ENCODE measurements around the gene HIF3A. TPM values are rescaled to one million over a fixed set of nuclear protein-coding genes. Genes with fewer than 3 reads are reported as not detected.

The HIF3A gene
- total and polyA plus RNA-seq, 2 of the 8 experiments (the other 6 are each of a cell fraction or from before 2014, with no cell fraction given), result 38.6 to 38.8 TPM

DNA sequence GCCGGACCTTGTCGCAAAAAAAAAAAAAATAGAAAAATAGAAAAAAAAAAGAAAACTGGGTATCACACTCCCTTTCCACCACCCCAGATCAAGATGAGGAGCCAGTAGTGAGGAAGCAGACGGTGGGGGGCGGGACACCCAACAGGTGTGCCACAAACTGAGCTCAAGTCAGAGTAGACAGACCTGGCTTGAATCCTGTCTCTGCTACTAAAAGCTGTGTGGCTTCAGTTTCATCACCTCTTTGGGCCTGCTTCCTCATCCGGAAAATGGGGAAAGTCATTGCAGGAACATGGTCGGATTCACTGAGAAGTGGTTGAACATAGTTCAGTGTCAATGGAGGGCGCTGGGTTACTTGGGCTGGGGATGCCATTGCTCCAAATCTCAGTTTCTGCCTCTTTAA lies 2.9 kb downstream of the HIF3A start (continued):
- TF ChIP-seq, protein P1, sequence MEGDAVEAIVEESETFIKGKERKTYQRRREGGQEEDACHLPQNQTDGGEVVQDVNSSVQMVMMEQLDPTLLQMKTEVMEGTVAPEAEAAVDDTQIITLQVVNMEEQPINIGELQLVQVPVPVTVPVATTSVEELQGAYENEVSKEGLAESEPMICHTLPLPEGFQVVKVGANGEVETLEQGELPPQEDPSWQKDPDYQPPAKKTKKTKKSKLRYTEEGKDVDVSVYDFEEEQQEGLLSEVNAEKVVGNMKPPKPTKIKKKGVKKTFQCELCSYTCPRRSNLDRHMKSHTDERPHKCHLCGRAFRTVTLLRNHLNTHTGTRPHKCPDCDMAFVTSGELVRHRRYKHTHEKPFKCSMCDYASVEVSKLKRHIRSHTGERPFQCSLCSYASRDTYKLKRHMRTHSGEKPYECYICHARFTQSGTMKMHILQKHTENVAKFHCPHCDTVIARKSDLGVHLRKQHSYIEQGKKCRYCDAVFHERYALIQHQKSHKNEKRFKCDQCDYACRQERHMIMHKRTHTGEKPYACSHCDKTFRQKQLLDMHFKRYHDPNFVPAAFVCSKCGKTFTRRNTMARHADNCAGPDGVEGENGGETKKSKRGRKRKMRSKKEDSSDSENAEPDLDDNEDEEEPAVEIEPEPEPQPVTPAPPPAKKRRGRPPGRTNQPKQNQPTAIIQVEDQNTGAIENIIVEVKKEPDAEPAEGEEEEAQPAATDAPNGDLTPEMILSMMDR (IDR thresholded peaks at IDR 0.05; ENCODE audit: control extremely low read depth in 1 of 3, insufficient read depth in 1 of 3, low read depth in 1 of 3, low read length in 3 of 3), result no peak
- TF ChIP-seq POLR2A (IDR thresholded peaks at IDR 0.05; ENCODE audit: control extremely low read depth in 1 of 2, low read depth in 2 of 2, low read length in 2 of 2) (no peak), JUND (IDR thresholded peaks at IDR 0.05; ENCODE audit: low read length) (no peak), NRF1 (IDR thresholded peaks at IDR 0.05; ENCODE audit: low read depth, low read length) (no peak), CBX5 (IDR thresholded peaks at IDR 0.05; ENCODE audit: low read depth, low read length) (no peak)

Measured in H1 (cell line).